Activated gamma-delta T cell (primary cell): ENCODE data around the gene KCNMA1.

ENCODE experiments used
- DNase-seq: peaks from one replicate; lab custom pipeline; 2025; lab: John Stamatoyannopoulos, UW

KCNMA1 gene

GRCh38 chr10:77338143-77338542, 299.5 kb downstream of the KCNMA1 start:
- DNase-seq, result no peak

GRCh38 chr10:77334501-77334900, 303.1 kb downstream of the KCNMA1 start:
- no peak for DNase-seq

- no peak for DNase-seq
These were observed 303.8 kb downstream of the KCNMA1 start for GRCh38 chr10:77333610-77334340.

- DNase-seq, result no peak
These were observed 305.4 kb downstream of the KCNMA1 start for GRCh38 chr10:77332256-77332655.

GRCh38 chr10:77328272-77328816, 309.3 kb downstream of the KCNMA1 start:
- DNase-seq, result no peak

GRCh38 chr10:77325233-77325537, 312.4 kb downstream of the KCNMA1 start:
- no peak for DNase-seq

GRCh38 chr10:77321838-77322237, 315.8 kb downstream of the KCNMA1 start:
- DNase-seq, result no peak

GRCh38 chr10:77320971-77321471, 316.6 kb downstream of the KCNMA1 start:
- no peak for DNase-seq

GRCh38 chr10:77319557-77319956, 318.1 kb downstream of the KCNMA1 start:
- DNase-seq, result no peak

- DNase-seq, result no peak
These were observed 318.9 kb downstream of the KCNMA1 start for GRCh38 chr10:77318739-77319138.

- no peak for DNase-seq
These were observed 320.4 kb downstream of the KCNMA1 start for GRCh38 chr10:77317221-77317620.

GRCh38 chr10:77315496-77316129, 322.0 kb downstream of the KCNMA1 start:
- no peak for DNase-seq

GRCh38 chr10:77313066-77313750, 324.4 kb downstream of the KCNMA1 start:
- DNase-seq, result no peak

- no peak for DNase-seq
These were observed 326.4 kb downstream of the KCNMA1 start for GRCh38 chr10:77311186-77311585.

- no peak for DNase-seq
These were observed 327.2 kb downstream of the KCNMA1 start for GRCh38 chr10:77310288-77310840.

GRCh38 chr10:77309509-77309908, 328.1 kb downstream of the KCNMA1 start:
- no peak for DNase-seq

GRCh38 chr10:77309092-77309491, 328.5 kb downstream of the KCNMA1 start:
- no peak for DNase-seq

- no peak for DNase-seq
These were observed 329.4 kb downstream of the KCNMA1 start for GRCh38 chr10:77308084-77308732.

GRCh38 chr10:77306666-77307065, 330.9 kb downstream of the KCNMA1 start:
- no peak for DNase-seq

GRCh38 chr10:77305650-77306632, 331.7 kb downstream of the KCNMA1 start:
- no peak for DNase-seq

GRCh38 chr10:77304192-77304591, 333.4 kb downstream of the KCNMA1 start:
- DNase-seq, result no peak
